ENCODE measurements around the gene PRRG2. TPM values are rescaled to one million over a fixed set of nuclear protein-coding genes. Genes with fewer than 3 reads are reported as not detected.

PRRG2 gene
- polyA plus RNA-seq, 1 donor (not counting 4 experiments of a cell fraction or from before 2014, with no cell fraction given) = 5.3 TPM

DNA sequence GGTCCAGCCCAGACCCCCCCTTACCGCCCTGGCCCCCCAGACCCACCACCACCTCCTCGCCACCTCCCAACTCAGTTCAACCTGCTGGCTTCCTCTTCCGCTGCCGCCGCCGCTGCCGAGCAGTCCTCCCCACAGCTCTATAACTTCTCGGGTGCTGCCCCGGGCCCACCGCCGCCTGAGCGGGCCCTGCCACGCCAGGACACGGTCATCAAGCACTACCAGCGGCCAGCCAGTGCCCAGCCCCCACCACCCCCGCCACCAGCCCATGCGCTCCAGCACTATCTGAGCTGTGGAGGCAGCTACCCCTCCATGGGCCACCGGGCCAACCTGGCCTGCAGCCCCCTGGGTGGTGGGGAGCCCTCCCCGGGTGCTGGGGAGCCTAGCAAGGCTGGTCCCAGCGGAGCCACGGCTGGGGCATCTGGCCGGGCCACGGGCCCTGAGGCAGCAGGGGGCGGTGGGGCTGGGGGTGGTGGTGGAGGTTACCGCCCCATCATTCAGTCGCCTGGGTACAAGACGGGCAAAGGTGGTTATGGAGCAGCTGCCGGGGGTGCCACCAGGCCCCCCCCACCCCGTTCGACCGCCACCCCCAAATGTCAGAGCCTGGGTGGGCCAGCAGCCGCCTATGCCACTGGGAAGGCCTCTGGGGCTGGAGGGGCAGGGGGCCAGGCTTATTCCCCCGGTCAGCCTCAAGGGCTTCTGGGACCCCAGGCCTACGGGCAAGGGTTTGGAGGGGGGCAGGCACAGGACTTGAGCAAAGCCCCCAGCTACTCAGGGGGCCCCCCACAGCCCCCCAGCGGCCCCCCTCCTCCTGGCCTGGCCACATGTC, 14.1 kb downstream of the PRRG2 start:
- H2AFZ ChIP-seq (ENCODE audit: control insufficient read depth, low read length) = no peak overlapping the region
- dilution Hi-C loops (cut with MboI; ENCODE audit: extremely low pct_ligation_motif_present, low sequenced_read_pairs) = no loop called here
- TF ChIP-seq, protein P1, sequence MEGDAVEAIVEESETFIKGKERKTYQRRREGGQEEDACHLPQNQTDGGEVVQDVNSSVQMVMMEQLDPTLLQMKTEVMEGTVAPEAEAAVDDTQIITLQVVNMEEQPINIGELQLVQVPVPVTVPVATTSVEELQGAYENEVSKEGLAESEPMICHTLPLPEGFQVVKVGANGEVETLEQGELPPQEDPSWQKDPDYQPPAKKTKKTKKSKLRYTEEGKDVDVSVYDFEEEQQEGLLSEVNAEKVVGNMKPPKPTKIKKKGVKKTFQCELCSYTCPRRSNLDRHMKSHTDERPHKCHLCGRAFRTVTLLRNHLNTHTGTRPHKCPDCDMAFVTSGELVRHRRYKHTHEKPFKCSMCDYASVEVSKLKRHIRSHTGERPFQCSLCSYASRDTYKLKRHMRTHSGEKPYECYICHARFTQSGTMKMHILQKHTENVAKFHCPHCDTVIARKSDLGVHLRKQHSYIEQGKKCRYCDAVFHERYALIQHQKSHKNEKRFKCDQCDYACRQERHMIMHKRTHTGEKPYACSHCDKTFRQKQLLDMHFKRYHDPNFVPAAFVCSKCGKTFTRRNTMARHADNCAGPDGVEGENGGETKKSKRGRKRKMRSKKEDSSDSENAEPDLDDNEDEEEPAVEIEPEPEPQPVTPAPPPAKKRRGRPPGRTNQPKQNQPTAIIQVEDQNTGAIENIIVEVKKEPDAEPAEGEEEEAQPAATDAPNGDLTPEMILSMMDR (optimal IDR thresholded peaks at IDR 0.05 in 1 of 3, IDR thresholded peaks at IDR 0.05 in 1 of 3, conservative IDR thresholded peaks at IDR 0.05 in 1 of 3; ENCODE audit: extremely low read depth in 1 of 3, insufficient read depth in 2 of 3, low read length in 3 of 3) = no peak
- TF ChIP-seq EZH2 (IDR thresholded peaks at IDR 0.05; ENCODE audit: low read length) = no peak
- no peak overlapping the region for H3K4me3 ChIP-seq (ENCODE audit: control insufficient read depth in 2 of 3, extremely low read depth in 1 of 3, insufficient read depth in 2 of 3, low read depth in 1 of 3, low read length in 3 of 3)
- no peak overlapping the region for H3K4me2 ChIP-seq (ENCODE audit: control insufficient read depth, extremely low read depth, insufficient read depth, low read depth, low read length)
- H3K9me3 ChIP-seq (ENCODE audit: control insufficient read depth, low read depth, low read length) = no peaks in the 10 kb centered on the region
- no peak for DNase-seq (ENCODE audit: low read depth, low spot score)
- peaks cover 35% of the 10 kb centered on the region for H3K79me2 ChIP-seq (ENCODE audit: control insufficient read depth, insufficient read depth, low read length)
- no peaks in the 10 kb centered on the region for H3K27me3 ChIP-seq (ENCODE audit: control insufficient read depth, extremely low read depth, insufficient read depth, low read length)
- H3K27ac ChIP-seq (ENCODE audit: control insufficient read depth, insufficient read depth, low read length) = no peak overlapping the region
- H4K20me1 ChIP-seq (ENCODE audit: control insufficient read depth, extremely low read depth, insufficient read depth, low read length) = peaks cover 2% of the 10 kb centered on the region
- no peak for FAIRE-seq
- peaks cover 17% of the 10 kb centered on the region for H3K4me1 ChIP-seq (ENCODE audit: control insufficient read depth, extremely low read depth, insufficient read depth, low read length)
- no peak overlapping the region for H3K9ac ChIP-seq (ENCODE audit: control insufficient read depth, extremely low read depth, insufficient read depth, low read length)
- H3K9me1 ChIP-seq (ENCODE audit: control insufficient read depth, extremely low read depth, insufficient read depth, low read length) = no peaks in the 10 kb centered on the region
- H3K36me3 ChIP-seq (ENCODE audit: control insufficient read depth in 2 of 2, extremely low read depth in 1 of 2, insufficient read depth in 2 of 2, low read length in 2 of 2) = peaks cover 19 to 22% of the 10 kb centered on the region in 2 experiments

DNA sequence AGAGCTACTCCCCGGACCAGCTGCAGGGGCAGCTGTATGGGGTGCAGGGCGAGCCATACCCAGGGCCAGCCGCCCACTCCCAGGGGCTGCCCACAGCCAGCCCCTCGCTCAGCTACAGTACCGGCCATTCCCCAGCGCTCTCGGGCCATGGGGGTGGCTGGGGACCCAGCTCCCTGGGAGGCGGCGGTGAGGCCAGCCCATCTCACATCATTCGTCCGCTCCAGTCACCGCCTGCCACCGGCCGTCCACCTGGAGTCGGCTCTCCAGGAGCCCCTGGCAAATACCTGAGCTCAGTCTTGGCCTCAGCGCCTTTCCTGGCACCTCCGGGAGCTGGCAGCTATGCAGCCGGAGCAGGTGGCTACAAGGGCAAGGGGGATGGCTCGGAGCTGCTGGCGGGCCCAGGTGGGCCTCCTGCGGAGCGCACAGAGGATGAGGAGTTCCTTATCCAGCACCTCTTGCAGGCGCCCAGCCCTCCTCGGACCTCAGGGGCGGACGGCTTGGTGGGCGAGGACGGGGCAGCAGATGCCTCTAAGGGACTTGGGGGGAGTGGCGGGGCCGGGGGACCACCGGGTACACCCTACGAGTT, 14.8 kb downstream of the PRRG2 start:
- H3K9ac ChIP-seq (ENCODE audit: control insufficient read depth, extremely low read depth, insufficient read depth, low read length) = no peak overlapping the region
- FAIRE-seq (no peak), DNase-seq (ENCODE audit: low read depth, low spot score) (no peak)
- H3K27ac ChIP-seq (ENCODE audit: control insufficient read depth, insufficient read depth, low read length) = no peak overlapping the region
- peaks cover 2% of the 10 kb centered on the region for H4K20me1 ChIP-seq (ENCODE audit: control insufficient read depth, extremely low read depth, insufficient read depth, low read length)
- TF ChIP-seq, protein P1 (optimal IDR thresholded peaks at IDR 0.05 in 1 of 3, IDR thresholded peaks at IDR 0.05 in 1 of 3, conservative IDR thresholded peaks at IDR 0.05 in 1 of 3; ENCODE audit: extremely low read depth in 1 of 3, insufficient read depth in 2 of 3, low read length in 3 of 3) = no peak
- no peak for TF ChIP-seq EZH2 (IDR thresholded peaks at IDR 0.05; ENCODE audit: low read length)
- no peaks in the 10 kb centered on the region for H3K9me3 ChIP-seq (ENCODE audit: control insufficient read depth, low read depth, low read length)
- no peak overlapping the region for H3K4me2 ChIP-seq (ENCODE audit: control insufficient read depth, extremely low read depth, insufficient read depth, low read depth, low read length)
- peaks cover 13% of the 10 kb centered on the region for H3K4me1 ChIP-seq (ENCODE audit: control insufficient read depth, extremely low read depth, insufficient read depth, low read length)
- no peaks in the 10 kb centered on the region for H3K9me1 ChIP-seq (ENCODE audit: control insufficient read depth, extremely low read depth, insufficient read depth, low read length)
- H3K27me3 ChIP-seq (ENCODE audit: control insufficient read depth, extremely low read depth, insufficient read depth, low read length) = no peaks in the 10 kb centered on the region
- dilution Hi-C loops (cut with MboI; ENCODE audit: extremely low pct_ligation_motif_present, low sequenced_read_pairs) = no loop called here
- H3K4me3 ChIP-seq (ENCODE audit: control insufficient read depth in 2 of 3, extremely low read depth in 1 of 3, insufficient read depth in 2 of 3, low read depth in 1 of 3, low read length in 3 of 3) = no peak overlapping the region
- peaks cover 35% of the 10 kb centered on the region for H3K79me2 ChIP-seq (ENCODE audit: control insufficient read depth, insufficient read depth, low read length)
- H2AFZ ChIP-seq (ENCODE audit: control insufficient read depth, low read length) = no peak overlapping the region
- peaks cover 20 to 29% of the 10 kb centered on the region in 2 experiments for H3K36me3 ChIP-seq (ENCODE audit: control insufficient read depth in 2 of 2, extremely low read depth in 1 of 2, insufficient read depth in 2 of 2, low read length in 2 of 2)

Data from keratinocyte (primary cell).